NCI-H526 treated with DMSO at 0.1 percent for 48 hours (cell line): ENCODE data around the gene TM9SF2.

Experiments
- DNase-seq: peaks from one replicate; lab custom pipeline; 2025; lab: John Stamatoyannopoulos, UW

TM9SF2 gene

DNA sequence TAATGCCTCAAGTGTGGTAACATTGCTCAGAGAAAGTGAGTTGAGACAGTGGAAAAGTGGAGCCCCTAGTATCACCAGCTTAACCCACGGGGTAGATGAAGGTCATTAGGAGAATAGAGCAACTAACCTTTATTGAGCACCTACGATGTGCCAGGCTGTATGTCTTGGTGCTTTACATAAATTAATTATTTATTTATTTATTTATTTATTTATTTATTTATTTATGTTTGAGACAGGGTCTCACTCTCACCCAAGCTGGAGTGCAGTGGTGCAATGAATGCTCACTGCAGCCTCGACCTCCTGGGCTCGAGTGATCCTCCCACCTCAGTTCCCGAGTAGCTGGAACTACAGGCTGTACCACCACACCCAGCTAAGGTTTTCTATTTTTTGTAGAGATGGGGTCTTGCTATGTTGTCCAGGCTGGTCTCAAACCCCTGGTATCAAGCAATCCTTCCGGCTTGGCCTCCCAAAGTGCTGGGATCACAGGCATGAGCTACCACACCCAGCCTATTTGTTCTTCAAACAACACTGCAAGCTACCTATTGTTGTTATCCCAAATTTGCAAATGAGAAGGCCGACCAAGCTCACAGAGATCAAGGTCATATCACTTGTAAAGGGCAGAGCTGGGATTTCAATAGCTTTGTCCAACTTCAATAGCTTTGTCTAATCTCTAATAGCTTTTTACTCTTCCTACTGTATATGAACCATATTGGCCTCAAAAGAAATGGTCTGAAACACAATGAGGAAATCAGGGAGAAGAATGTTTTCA is 79.4 kb downstream of the TM9SF2 start:
- DNase-seq = no peak

DNA sequence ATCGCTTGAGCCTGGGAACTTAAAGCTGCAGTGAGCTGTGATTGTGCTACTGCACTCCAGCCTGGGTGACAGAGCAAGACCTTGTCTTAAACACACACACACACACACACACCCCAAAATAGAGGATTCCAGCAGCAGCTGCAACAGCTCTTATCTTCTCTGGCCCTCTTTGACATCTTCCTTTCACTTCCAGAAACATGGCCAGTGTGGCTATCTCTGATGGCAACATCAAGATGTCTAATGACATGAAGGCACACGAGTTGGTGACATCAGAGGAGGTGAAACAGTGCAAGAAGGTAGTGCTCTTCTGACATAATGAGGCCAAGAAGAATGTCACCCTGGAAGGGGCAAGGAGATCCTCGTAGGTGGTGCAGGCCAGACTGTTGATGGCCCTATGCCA is 81.2 kb downstream of the TM9SF2 start:
- DNase-seq = no peak

DNA sequence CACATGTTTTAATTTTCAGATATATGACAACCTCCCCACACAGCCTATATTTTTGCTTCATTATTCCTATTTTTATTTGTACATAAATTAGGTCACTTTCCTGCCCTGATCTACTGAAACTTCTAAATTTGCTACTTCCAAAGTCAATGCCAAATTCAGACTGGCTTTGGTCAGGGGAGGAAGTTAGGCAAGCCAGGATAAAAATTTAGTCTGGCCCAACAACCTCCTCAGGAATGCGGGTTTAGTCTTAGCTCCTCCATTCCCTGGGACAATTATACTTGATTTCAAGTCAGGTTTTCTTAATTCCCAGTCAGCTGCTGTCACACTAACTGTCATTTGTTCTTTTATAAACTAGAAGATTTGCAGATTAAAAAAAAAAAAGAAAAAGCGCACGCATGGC is 84.3 kb downstream of the TM9SF2 start:
- DNase-seq = no peak

DNA sequence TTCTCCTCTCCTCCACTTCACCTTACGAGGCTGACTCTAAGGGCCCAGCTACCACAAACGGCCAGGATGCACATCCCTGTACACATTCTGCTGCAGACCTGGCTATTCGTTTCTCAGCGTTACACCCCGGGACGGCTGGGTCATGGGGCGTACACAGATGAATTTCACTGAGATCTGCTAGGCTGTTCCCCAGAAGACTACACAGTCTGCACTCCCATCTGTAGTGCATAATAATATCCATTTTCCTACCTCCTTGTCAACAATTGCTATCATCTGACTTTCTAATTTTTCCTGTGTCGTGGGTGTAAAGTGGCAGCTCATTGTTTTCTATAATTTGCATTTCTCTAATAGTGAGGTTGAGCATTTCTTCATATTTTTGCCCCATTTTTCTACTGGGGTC is 85.7 kb downstream of the TM9SF2 start:
- DNase-seq = no peak

DNA sequence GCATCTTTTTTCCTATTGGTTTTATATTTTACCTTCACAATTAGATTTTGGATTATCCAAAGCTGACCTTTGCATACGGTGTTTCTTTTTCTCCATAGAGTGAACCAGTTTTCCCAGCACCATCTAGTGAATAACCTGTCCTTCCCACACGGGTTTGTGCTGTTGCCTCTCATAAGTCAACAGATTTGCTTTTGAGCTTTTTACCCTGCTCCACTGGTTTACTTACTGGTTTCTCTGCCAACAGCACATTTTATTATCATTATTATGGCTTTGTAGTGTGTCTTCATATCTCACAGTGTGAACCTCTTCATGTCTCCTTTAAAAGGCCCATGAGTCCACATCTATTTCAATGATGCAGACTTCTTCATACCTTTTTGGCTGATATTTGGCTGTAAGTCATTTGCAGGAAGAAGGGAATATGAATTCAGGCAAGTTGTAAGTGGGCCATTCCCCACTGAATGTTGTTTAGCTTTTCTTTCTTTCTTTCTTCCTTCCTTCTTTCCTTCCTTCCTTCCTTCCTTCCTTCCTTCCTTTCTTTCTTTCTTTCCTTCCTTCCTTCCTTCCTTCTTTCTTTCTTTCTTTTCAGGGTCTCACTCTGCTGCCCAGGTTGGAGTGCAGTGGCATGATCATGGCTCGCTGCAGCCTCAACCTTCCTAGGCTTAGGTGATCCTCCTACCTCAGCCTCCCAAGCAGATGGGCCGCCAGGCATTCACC is 86.8 kb downstream of the TM9SF2 start:
- no peak for DNase-seq

DNA sequence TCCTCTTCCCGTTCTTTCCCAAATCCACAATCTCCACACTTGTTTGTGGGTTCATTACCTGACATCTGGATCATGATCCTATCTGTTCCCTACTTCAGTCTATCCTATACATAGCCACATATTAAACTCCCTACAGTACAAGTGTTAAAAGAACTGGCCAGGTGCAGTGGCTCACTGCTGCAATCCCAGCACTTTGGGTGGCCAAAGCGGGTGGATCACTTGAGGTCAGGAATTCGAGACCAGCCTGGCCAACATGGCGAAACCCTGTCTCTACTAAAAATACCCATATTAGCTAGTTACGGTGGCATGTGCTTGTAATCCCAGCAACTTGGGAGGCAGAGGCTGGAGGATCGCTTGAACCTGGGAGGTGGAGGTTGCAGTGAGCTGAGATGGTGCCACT is 88.3 kb downstream of the TM9SF2 start:
- no peak for DNase-seq

DNA sequence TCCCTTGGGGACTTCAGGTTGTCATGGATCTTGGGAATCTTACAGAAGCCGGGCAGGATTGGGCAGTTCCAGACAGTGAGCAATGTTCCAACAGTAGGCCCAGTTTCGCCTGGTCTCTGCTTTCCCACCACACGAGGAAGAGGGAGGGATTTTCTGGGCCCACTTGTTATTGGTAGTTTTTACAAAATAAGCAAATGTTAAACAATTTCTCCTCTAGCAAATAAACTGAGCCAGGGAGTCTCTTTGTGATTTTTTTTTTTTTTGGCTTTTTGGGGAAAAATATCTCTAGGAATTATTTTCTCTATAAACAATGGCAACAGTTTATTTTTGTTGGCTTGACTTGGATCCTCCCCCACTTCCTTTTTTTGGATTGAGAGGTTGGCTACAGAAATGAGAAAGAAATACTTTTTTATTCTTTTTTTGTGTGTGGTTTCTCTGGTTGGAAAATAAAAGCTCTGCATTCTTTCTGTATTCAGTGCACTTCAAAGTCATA is 89.3 kb downstream of the TM9SF2 start:
- DNase-seq = no peak

DNA sequence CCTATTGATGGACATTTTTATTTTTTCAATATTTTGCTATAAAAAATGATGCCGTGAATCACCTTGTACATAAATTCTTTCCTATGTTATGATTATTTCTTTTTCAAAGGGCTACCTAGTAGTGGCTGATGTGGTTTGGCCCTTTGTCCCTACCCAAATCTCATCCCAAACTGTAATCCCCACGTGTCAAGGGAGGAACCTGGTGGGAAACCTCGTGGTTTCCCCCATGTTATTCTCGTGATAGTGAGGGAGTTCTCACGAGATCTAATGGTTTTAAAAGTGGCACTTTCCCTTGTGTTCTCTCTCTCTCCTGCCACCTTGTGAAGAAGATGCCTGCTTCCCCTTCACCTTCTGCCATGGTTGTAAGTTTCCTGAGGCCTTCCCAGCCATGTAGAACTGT is 94.9 kb downstream of the TM9SF2 start:
- no peak for DNase-seq

DNA sequence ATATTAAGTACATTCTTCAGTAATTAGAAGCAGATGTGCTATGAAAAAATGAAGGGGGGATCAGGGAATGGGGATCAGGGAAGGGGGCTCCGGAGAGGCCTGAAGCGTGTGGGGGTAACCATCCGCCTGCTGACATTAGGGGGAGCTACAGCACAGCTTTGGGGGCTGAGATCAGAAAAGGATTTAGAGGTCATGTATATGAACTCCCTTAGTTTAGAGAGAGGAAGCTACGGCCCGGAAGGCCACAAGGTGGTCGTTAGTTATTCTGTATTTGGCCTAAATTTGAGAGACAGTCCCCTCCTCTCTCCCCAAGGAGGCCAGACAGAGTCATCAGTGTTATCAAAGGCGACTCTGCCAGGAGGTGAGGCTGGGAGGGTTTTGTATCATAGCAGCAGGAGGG is 99.0 kb downstream of the TM9SF2 start:
- no peak for DNase-seq

DNA sequence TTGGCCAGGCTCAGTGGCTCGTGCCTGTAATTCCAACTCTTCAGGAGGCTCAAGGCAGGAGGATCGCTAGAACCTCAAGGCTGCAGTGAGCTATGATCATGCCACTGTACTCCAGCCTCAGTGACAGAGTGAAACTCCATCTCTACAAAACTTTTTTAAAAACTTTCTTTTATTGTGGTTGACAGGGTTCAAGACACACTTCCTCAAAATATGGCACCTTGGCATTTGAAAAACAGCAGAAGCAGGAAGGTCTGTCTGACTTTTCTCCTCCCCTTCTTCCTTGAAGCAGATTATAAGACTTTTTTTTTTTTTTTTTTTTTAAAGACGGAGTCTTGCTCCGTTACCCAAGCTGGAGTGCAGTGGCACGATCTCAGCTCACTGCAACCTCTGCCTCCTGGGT is 100.3 kb downstream of the TM9SF2 start:
- DNase-seq = no peak

DNA sequence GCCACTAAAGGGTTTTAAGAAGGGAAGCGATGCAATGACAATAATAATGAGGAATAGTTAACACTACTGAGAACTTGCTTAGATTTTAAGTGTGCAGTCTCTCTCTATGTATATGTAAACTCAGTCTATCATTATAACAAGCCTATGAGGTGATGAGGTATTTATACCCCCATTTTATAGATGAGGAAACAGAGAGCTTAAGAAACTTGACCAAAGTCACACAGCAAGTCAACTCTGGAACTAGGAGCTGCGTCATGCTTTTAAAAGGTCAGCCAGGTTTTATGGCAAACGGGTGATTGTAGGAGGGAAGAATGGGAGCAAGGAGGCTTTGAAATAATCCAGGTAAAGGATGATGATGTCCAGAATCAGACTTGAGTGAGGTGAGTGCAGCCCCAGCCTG is 103.4 kb downstream of the TM9SF2 start:
- DNase-seq = no peak

DNA sequence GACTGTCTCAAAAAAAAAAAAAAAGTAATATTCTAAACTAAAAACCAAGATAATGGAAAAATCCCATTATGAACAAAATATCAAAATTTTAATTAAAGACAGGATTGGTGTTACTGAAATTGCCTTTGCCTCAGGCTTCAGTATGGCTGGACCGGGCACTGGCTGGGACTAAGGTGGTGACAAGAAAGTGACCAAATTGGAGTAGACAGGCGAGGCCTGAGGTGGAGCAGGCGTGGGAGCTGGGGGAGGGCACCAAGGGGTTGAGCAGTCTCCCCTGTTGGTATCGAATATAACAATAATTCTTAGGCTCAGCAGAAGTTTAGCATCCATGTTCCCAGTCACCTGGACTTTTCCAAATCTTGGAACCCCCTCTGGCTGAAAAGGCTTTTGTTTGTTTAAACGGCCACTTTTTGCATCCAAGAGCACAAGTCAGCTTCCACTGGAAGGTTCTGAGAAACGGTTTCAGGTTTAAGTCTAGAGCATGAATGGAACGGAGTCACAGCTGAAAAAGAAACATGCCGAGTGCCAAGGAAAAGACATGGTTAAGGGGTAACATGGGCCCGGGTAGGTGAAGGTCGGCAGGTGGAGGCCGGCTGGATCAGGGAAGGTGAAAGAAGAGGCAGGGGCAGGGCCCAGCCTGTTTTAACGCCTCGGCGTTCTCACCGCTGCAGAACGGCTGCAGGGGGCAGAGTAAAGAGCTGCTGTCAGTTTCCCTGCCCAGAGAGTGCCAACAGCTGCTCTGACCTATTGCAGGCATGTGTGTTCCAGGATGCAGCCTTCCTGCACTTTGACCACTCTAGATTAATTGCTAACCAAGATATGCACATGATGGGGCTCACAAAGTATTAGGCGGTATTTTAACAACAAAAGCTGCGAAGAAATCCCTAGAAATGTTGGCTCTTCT is 104.4 kb downstream of the TM9SF2 start:
- peak; percentile 66 for DNase-seq

DNA sequence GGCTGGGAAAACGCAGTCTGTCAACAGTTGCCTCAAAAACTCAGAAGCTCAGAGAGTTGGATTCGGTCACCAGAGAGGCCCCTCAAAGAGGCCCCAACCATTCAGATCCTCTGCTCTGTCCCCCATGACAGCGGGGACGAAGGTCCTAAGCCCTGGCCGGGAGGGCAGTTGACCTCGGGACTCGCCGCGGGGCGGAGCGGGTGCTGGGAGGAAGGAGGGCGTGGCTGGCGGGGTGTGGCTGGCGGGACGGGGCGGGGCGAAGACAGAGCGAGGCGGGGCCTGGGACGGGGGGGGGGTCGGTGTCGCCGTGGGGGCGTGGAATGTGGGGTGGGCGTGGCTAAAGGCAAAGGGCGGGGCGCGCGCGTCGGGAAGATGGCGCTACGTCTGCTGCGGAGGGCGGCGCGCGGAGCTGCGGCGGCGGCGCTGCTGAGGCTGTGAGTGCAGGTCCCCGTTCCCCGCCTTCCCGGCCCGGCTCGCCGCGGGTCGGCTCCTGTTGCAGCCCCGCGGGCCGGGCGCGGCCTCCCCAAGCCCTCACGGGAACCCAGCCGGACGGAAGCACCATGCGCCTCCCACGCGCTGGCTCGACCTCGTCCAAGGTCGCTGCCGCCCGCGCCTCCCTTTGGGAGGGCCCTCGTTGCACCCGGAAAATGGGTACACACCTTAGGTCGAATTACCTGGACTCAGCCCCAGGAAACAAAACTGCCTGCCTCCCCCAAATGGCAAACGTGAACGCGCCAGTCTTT is 105.2 kb downstream of the TM9SF2 start, which contains the start of gene CLYBL:
Gene CLYBL (plus strand): TSS at position 367 of the 743 bp plus-strand sequence.
- peak; percentile 87 for DNase-seq

DNA sequence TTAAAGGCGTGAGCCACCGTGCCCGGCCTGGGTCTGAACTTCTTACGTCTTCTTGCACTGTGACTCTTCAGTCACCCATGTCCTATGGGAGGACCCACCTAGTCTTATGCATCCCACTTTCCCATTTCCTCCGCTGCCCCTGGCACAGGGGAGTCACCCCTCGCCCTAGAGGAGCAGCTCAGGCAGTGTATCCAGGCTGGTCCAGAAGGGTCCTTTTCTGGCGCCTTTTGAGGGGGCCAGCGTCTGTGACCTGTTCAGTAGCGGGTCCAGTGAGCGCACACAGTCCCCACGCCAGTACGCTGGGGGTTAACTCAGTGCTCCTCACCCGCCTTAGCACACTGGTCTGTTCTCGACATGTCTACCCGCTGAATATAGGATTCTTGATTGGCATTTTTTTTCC is 107.1 kb downstream of the TM9SF2 start:
- no peak for DNase-seq

DNA sequence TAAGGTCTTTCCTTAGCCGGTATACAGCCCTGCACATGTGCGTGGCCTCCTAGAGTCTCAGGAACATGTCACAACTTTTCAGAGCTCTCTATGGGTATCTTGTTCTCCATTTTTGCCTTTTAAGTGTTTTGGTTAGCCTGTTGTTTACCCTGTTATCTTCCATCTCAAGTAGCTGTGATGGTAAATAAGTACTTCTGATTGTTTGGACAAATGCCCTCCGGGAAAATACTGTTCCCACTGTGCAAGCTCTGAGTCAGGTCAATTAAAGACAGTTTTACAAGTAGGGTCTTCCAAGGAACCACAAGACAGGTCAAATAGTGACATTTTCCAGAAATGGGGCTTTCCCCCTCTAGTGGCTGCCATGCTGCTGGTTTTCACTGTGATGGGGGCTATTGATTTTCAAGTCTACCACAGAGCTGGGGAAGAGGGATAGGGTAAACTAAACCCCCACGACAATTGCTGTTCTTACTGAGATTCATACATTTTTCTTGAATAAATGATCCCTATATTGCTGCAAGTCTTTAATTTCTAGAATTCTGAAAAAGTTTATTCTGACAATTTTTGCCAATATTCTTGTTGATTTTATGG is 109.5 kb downstream of the TM9SF2 start:
- no peak for DNase-seq
